GM12874 (cell line): ENCODE results near the gene ACR.

Source experiments
- CTCF ChIP-seq: IDR thresholded peaks from 2 replicates; pipeline ENCODE4 v1.5.1; 2011; ENCODE audit warnings: low read depth, mild to moderate bottlenecking, control low read depth, low read length, moderate library complexity; ENCODE audit not compliant: insufficient read depth

The ACR gene

GRCh38 chr22:50720301-50721256 lies 17.4 kb upstream of the ACR start:
- no peak for TF ChIP-seq CTCF

- TF ChIP-seq CTCF = no peak
These were observed 16.7 kb upstream of the ACR start for GRCh38 chr22:50721257-50721844.

DNA sequence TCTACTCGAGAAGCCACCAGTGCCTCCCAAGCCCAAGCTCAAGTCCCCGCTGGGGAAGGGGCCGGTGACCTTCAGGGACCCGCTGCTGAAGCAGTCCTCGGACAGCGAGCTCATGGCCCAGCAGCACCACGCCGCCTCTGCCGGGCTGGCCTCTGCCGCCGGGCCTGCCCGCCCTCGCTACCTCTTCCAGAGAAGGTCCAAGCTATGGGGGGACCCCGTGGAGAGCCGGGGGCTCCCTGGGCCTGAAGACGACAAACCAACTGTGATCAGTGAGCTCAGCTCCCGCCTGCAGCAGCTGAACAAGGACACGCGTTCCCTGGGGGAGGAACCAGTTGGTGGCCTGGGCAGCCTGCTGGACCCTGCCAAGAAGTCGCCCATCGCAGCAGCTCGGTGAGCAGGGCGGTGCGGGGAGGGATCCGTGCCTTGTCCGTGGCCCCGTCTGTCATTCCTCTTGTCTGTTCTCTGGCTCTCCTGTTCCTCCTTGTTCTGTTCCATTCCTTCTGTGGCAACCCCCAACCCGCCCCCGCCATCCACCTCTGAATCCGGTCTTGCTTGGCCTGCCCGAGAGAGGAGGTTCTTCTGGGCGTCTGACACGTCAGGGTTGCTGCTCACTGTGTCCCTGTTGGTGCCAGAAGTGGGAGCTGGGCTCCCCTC lies 15.8 kb upstream of the ACR start:
- TF ChIP-seq CTCF = no peak

DNA sequence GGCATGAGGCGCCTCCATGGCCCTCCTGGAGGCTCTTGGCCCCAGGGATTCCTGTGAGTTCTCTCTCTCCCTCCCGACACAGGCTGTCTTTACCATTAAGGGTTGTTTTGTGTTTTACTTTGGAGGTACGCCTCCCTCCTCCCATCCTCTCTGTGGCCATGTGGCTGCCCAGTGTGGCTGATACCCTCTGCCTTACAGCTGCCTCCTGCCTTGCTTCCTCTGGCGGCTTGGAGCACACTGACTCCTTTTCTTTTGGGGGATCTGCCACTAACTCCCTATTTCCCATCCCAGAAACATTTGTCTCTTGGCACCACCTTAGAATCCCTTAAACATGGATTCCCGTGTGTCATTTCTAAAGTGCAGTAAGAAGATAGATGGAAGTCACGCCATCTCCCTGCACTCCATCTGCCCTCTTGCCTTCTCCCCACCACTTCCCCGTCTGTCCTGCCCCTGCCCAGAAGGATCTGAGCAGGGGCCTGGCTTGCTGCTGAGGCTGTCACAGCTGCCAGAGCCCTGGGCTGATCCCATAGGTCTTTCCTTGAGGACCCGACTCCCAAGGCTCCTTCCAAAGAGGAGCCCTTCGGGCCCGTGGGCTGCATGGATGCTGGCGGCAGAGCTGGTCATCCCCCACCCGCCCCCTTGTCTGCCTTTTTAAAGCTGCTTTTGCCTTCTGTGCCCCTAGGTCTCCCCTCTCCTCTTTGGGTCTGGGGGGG lies 15.1 kb upstream of the ACR start:
- TF ChIP-seq CTCF = no peak

DNA sequence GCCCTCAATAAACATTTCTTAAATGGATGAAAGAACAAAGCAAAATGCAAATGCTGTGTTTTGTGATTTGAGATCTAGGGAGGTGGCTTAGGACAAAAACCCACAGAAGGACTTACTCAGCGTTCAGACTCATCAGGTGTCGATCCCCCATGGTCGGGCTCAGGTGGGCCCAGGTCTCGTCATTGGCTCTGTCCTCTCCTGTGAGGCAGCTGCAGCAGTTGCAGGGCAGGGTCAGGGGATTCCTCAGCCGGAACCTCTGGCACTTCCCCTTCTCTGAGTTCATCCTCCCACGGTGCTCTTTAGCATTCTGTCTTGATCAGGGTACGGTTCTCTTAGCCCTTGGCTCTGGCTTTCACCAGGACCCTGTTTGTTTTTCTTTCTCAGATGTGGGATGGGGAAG lies 14.0 kb upstream of the ACR start:
- TF ChIP-seq CTCF = no peak

GRCh38 chr22:50724616-50725015 lies 13.4 kb upstream of the ACR start:
- no peak for TF ChIP-seq CTCF

GRCh38 chr22:50725597-50725996 lies 12.4 kb upstream of the ACR start:
- TF ChIP-seq CTCF = no peak
